SU-DHL-6 (cell line): ENCODE measurements around the gene ALAS1.
"Not testable (repeated sequence)": the region's sequence is repeated elsewhere in the genome, so short reads cannot be mapped to it uniquely, and the experiment has no call there.

Experiments
- CTCF ChIP-seq: fragments of 200-600 bp; sonication (generic); IDR thresholded peaks from one replicate; pipeline ENCODE4 v1.5.1; 2017; ENCODE audit warnings: antibody characterized with exemption, mild to moderate bottlenecking, low read length, moderate library complexity; ENCODE audit not compliant: insufficient read depth, poor library complexity, severe bottlenecking
- EZH2phosphoT487 ChIP-seq: fragments of 200-600 bp; sonication (generic), shearing (Covaris generic); conservative IDR thresholded peaks from 2 replicates; pipeline ENCODE4 v1.6.1; 2018; ENCODE audit warnings: mild to moderate bottlenecking, antibody characterized with exemption, low read length, moderate library complexity, mixed read lengths

GRCh38 chr3:52151991-52152390, 46.0 kb upstream of the ALAS1 start:
- not testable (repeated sequence) for TF ChIP-seq CTCF, EZH2phosphoT487
